ENCODE measurements around the gene IL26.

Gene IL26

DNA sequence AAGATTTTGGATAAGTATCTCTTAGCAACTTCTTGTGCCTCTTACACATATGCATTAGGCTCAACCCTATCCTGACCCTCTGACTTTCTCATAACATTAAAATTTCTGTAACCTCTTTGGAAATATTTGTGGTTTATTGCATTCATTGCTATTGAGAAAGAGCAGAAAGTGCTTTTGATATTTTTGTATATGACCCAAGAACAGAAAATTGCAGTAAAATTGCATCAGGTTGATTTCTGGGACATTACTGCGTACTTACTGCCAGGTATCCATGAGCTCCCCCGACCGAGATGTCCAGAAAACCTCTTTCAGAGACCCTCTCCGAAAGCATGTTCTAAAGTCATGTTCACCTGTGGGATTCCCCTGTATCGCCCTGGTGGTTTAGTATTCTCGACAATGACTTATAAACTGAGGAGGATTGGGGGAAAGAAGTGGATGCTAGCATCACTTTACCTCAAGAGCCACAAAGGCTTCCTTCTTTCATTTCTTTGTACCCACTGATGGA, 42.3 kb upstream of the IL26 start:
- TF ChIP-seq CTCF (conservative IDR thresholded peaks at IDR 0.05; ENCODE audit: low read depth): no peak
- POLR2A ChIA-PET (ENCODE audit: low non-redundant PET): no interaction called here
- CTCF ChIA-PET: interaction anchor here (0.6 kb wide), 1 partner anchor 22 kb away, joined by 3 read pairs; no protein-coding TSS in a partner anchor
- DNase-seq (ENCODE audit: low spot score): no peak
- no peak overlapping the region; the same call in 1 of the 2 replicates for H3K27ac ChIP-seq

DNA sequence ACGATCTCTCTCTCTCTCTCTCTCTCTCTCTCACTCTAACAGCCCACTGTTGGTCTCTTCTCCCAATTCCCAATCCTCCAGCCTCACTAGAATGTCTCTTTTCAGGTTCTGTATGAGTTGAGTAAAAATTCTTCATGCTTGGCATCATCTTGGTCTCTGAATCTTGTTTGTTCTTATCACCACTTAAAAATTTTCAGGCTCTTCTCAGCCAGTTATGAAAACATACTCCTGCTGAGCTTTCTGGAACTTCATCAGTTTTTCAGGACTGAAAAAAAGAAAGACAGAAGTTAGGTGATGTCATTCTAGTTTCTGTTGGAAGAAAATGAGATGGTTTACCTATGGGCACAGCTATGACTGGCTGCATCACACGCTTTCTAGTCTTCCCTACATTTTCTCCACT, 39.2 kb upstream of the IL26 start:
- no peak for DNase-seq (ENCODE audit: low spot score)
- POLR2A ChIA-PET (ENCODE audit: low non-redundant PET): no interaction called here
- H3K27ac ChIP-seq: no peak overlapping the region
- no peak for TF ChIP-seq CTCF (conservative IDR thresholded peaks at IDR 0.05; ENCODE audit: low read depth)
- CTCF ChIA-PET: no interaction called here

DNA sequence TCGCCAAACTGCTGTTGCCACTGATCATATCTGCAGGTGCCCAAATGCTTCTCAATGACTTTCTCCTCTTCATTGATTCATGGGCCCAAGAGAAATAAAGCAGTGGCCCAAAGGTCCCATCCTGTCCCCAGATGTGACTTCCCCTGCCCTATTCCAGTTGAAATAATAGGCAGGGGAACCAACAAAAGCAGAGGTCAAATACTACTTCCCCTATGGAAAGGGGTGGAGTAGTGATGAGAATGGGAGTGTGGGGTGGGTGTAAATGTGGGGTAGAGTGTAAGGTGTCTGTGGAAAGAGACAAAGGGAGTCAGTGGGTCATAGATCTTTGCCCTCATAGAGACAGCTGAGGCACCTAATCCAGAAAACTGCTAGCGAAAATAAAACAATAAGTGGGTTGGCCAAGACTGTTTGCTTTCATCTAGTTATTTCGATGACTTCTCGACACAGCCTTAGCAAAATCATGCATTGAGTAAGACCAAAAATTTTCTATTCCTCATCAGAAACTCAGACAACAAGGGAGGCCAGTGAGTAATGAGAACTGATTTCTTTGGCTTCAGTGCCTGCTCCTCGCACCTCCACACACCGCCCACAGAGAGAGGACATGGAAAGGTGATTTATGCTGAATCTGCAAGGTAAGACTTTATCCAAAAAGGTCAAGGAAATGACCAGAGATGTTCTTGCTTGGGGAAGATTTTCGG, 38.7 kb upstream of the IL26 start:
- no peak overlapping the region for H3K27ac ChIP-seq
- TF ChIP-seq CTCF (conservative IDR thresholded peaks at IDR 0.05; ENCODE audit: low read depth): no peak
- CTCF ChIA-PET: interaction anchor here (0.5 kb wide), 1 partner anchor 199 kb away, joined by 3 read pairs; no protein-coding TSS in a partner anchor
- DNase-seq (ENCODE audit: low spot score): no peak
- POLR2A ChIA-PET (ENCODE audit: low non-redundant PET): no interaction called here

GRCh38 chr12:68263366-68263765, 37.8 kb upstream of the IL26 start:
- CTCF ChIA-PET: no interaction called here
- no peak overlapping the region for H3K27ac ChIP-seq
- POLR2A ChIA-PET (ENCODE audit: low non-redundant PET): no interaction called here
- no peak for TF ChIP-seq CTCF (conservative IDR thresholded peaks at IDR 0.05; ENCODE audit: low read depth)
- no peak for DNase-seq (ENCODE audit: low spot score)

DNA sequence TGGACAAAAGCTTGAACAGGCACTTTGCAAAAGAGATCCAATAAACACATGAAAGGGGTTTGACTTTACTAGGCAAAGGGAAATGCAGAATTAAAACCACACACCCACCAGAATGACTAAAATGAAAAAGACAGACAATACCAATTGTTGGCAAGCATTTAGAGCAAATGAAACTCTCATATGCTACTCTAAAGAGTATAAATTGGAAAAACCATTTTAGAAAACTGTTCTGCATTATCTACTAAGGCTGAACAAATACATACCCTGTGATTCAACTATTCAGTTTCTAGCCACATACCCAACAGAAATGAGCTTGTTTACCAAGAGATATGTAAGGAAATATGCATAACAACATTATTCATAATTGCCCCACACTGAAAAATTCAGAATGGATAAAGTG, 36.3 kb upstream of the IL26 start:
- H3K27ac ChIP-seq: no peak overlapping the region
- ChIA-PET POLR2A (ENCODE audit: low non-redundant PET) (no interaction called here), CTCF (no interaction called here)
- DNase-seq (ENCODE audit: low spot score): no peak
- no peak for TF ChIP-seq CTCF (conservative IDR thresholded peaks at IDR 0.05; ENCODE audit: low read depth)

- H3K27ac ChIP-seq: no peak overlapping the region
- ChIA-PET POLR2A (ENCODE audit: low non-redundant PET) (no interaction called here), CTCF (no interaction called here)
- DNase-seq (ENCODE audit: low spot score): no peak
- TF ChIP-seq CTCF (conservative IDR thresholded peaks at IDR 0.05; ENCODE audit: low read depth): no peak
Measured at GRCh38 chr12:68260153-68260552, 34.5 kb upstream of the IL26 start.
